Measurements from ENCODE around the gene SLC38A11. TPM values are rescaled to one million over a fixed set of nuclear protein-coding genes. Genes with fewer than 3 reads are reported as not detected.

The SLC38A11 gene
- total RNA-seq, 4 donors from 2014 or later: 1.4 to 11.6 (median 2.6) TPM

DNA sequence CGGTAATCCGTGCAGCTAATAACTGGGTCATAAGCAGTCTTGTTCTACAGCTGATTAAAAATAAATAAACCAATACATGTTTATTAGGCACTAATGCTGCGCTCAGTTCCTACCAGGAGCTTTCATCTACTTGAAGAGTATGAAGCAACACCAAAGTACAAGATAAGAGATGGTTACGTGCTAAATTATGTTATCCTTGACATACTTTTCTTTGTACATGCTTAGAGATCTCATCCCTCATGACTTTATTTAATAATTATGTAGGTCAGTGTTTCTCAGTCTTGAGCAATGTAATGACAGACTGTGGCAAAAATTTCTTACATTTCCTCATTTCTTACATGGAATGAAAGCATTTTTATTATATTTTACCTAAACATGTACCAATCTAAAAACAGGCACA is 59.1 kb downstream of the SLC38A11 start:
- Histone ChIP-seq H3K27ac (replicated peaks in 1 of 4) (no peak overlapping the region), H3K27me3 (no peaks in the 10 kb centered on the region), H3K4me1 (no peaks in the 10 kb centered on the region), H3K36me3 (no peaks in the 10 kb centered on the region), H3K4me3 (no peak overlapping the region), H3K9me3 (no peaks in the 10 kb centered on the region)
- intact Hi-C loops (cut with DNase I): no loop called here
- TF ChIP-seq EP300 (IDR thresholded peaks at IDR 0.05): no peak
- TF ChIP-seq POLR2AphosphoS5 (IDR thresholded peaks at IDR 0.05): no peak
- TF ChIP-seq, protein P1, sequence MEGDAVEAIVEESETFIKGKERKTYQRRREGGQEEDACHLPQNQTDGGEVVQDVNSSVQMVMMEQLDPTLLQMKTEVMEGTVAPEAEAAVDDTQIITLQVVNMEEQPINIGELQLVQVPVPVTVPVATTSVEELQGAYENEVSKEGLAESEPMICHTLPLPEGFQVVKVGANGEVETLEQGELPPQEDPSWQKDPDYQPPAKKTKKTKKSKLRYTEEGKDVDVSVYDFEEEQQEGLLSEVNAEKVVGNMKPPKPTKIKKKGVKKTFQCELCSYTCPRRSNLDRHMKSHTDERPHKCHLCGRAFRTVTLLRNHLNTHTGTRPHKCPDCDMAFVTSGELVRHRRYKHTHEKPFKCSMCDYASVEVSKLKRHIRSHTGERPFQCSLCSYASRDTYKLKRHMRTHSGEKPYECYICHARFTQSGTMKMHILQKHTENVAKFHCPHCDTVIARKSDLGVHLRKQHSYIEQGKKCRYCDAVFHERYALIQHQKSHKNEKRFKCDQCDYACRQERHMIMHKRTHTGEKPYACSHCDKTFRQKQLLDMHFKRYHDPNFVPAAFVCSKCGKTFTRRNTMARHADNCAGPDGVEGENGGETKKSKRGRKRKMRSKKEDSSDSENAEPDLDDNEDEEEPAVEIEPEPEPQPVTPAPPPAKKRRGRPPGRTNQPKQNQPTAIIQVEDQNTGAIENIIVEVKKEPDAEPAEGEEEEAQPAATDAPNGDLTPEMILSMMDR (IDR thresholded peaks at IDR 0.05): no peak
- no peak for TF ChIP-seq POLR2A (IDR thresholded peaks at IDR 0.05; ENCODE audit: low read depth)
- no peak for DNase-seq (ENCODE audit: extremely low spot score)
- 94% methylated on average over 4 of the region's 4 CpGs for WGBS

DNA sequence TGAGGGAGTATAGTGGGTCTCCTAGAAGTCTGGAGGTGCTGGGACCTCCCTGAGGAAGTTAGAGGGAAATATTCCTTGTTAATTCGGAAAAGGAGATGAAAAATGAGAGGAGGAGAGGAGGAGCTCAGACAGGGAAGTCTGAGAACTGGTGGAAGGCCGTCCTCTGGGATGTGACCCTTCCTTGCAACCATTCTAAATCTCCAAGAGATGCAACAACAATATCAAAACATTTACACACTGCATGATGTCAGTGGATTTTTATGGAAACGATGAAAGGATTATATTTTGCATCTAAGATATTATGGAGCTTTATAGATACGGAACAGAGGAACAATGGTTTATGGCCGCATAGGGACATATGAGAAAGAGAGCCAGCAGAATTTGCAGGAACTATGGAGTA is 63.9 kb downstream of the SLC38A11 start:
- TF ChIP-seq EP300 (IDR thresholded peaks at IDR 0.05) (no peak), POLR2A (IDR thresholded peaks at IDR 0.05; ENCODE audit: low read depth) (no peak), POLR2AphosphoS5 (IDR thresholded peaks at IDR 0.05) (no peak)
- TF ChIP-seq, protein P1 (IDR thresholded peaks at IDR 0.05): no peak
- H3K9me3 ChIP-seq: no peaks in the 10 kb centered on the region
- no peaks in the 10 kb centered on the region for H3K36me3 ChIP-seq
- WGBS: 89% methylated on average over 5 of the region's 5 CpGs
- H3K27me3 ChIP-seq: no peaks in the 10 kb centered on the region
- H3K4me1 ChIP-seq: peaks cover 0 to 12% (median 0%) of the 10 kb centered on the region in 4 donors
- H3K27ac ChIP-seq (replicated peaks in 1 of 4): no peak overlapping the region
- no peak overlapping the region for H3K4me3 ChIP-seq
- intact Hi-C loops (cut with DNase I): no loop called here
- no peak for DNase-seq (ENCODE audit: extremely low spot score)

DNA sequence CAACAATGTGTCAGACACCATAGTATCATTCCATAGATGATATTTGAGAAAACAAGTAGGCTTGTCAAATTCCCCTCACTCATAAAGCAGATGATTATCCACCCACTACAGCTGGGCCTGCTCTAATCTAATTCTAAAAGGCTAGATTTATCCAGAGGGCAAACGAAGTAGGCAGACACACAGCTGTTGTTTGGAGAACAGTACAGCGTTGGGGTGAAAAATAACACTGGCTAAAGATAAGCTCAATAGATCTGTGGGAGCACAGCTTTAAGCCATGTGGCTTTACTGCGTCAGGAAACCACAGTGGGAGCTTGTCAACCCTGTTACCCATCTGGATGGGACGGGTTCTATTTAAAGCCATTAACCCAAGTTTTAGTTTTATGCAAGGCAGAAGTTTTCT is 64.8 kb downstream of the SLC38A11 start:
- intact Hi-C loops (cut with DNase I): no loop called here
- no peaks in the 10 kb centered on the region for H3K27me3 ChIP-seq
- TF ChIP-seq, protein P1 (IDR thresholded peaks at IDR 0.05): no peak
- TF ChIP-seq EP300 (IDR thresholded peaks at IDR 0.05): no peak
- TF ChIP-seq POLR2AphosphoS5 (IDR thresholded peaks at IDR 0.05): no peak
- no peak for TF ChIP-seq POLR2A (IDR thresholded peaks at IDR 0.05; ENCODE audit: low read depth)
- no peak overlapping the region for H3K27ac ChIP-seq (replicated peaks in 1 of 4)
- no peak for DNase-seq (ENCODE audit: extremely low spot score)
- no peaks in the 10 kb centered on the region for H3K9me3 ChIP-seq
- H3K4me1 ChIP-seq: peaks cover 0 to 12% (median 0%) of the 10 kb centered on the region in 4 donors
- H3K36me3 ChIP-seq: no peaks in the 10 kb centered on the region
- WGBS: 31% methylated on average over 4 of the region's 4 CpGs
- H3K4me3 ChIP-seq: no peak overlapping the region

DNA sequence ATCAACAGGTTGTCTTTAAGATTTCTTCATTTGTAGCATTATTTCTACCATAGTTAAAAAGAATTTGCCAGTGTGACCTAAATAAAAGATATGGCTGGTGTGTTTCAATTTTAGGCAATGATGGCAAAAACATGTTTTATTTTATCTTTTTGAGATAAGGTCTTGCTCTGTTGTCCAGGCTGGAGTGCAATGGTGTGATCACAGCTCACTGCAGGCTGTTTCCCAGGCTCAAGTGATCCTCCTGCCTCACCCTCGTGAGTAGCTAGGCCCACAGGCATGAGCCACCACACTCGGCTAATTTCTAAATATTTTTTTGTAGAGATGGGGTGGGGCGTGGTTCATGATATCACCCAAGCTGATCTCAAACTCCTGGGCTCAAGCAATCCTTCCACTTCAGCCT is 66.7 kb downstream of the SLC38A11 start:
- WGBS: 100% methylated on average over 3 of the region's 3 CpGs
- Histone ChIP-seq H3K36me3 (no peaks in the 10 kb centered on the region), H3K27me3 (no peaks in the 10 kb centered on the region), H3K9me3 (no peaks in the 10 kb centered on the region), H3K4me1 (peaks cover 0 to 12% (median 0%) of the 10 kb centered on the region in 4 donors), H3K4me3 (no peak overlapping the region), H3K27ac (replicated peaks in 1 of 4) (no peak overlapping the region)
- intact Hi-C loops (cut with DNase I): no loop called here
- DNase-seq (ENCODE audit: extremely low spot score): no peak
- TF ChIP-seq, protein P1 (IDR thresholded peaks at IDR 0.05): no peak
- no peak for TF ChIP-seq POLR2AphosphoS5 (IDR thresholded peaks at IDR 0.05)
- no peak for TF ChIP-seq EP300 (IDR thresholded peaks at IDR 0.05)
- TF ChIP-seq POLR2A (IDR thresholded peaks at IDR 0.05; ENCODE audit: low read depth): no peak
